ENCODE results near the gene HLF. TPM values are rescaled to one million over a fixed set of nuclear protein-coding genes. Genes with fewer than 3 reads are reported as not detected.

HLF gene
- total RNA-seq, 2 experiments from 2014 or later, result 0.67 to 1.3 TPM

DNA sequence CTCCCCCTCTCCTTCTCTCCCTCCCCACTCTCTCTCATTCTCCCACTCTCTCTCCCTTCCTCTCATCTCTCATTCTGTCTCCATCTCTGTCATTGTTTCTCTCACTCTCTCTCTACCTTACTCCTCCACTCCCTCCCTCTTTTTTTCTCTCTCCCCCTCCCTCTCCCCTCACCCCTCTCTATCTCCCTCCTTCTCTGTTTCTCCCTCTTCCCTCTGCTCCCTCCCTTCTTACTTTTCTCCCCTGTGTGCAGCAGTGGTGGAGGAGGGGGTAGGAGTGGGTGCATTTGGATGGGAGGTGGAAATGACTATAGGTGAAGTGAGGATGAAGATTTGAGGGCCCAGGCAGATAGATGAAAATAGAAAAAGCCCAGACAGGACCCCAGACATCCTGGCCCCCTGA lies 70.9 kb downstream of the HLF start:
- Mint-ChIP-seq H3K9me3 (peaks cover 11% of the 10 kb centered on the region), H3K4me3 (no peak overlapping the region), H3K36me3 (peaks cover 10% of the 10 kb centered on the region), H3K27me3 (peaks cover 22% of the 10 kb centered on the region), H3K4me1 (peaks cover 21% of the 10 kb centered on the region), H3K27ac (no peak overlapping the region)
- POLR2A ChIA-PET, result interaction anchor here (0.7 kb wide), 1 partner anchor 79 kb away, joined by 3 read pairs; no protein-coding TSS in a partner anchor
- DNase-seq (no peak), ATAC-seq (ENCODE audit: low read depth) (no peak)

- Mint-ChIP-seq H3K27me3 (peaks cover 22% of the 10 kb centered on the region), H3K36me3 (peaks cover 10% of the 10 kb centered on the region), H3K27ac (no peak overlapping the region), H3K4me3 (no peak overlapping the region), H3K4me1 (peaks cover 21% of the 10 kb centered on the region), H3K9me3 (peaks cover 11% of the 10 kb centered on the region)
- ATAC-seq (ENCODE audit: low read depth) (no peak), DNase-seq (no peak)
- POLR2A ChIA-PET, result no interaction called here
Measured at GRCh38 chr17:55336426-55336825, 71.7 kb downstream of the HLF start.

GRCh38 chr17:55340176-55340575 lies 75.4 kb downstream of the HLF start:
- Mint-ChIP-seq H3K36me3 (peaks cover 10% of the 10 kb centered on the region), H3K4me1 (peaks cover 35% of the 10 kb centered on the region), H3K27me3 (peaks cover 17% of the 10 kb centered on the region), H3K9me3 (peaks cover 10% of the 10 kb centered on the region), H3K27ac (peak overlapping the region; percentile 5), H3K4me3 (no peak overlapping the region)
- no peak for ATAC-seq (ENCODE audit: low read depth)
- POLR2A ChIA-PET, result no interaction called here
- no peak for DNase-seq

- Mint-ChIP-seq H3K36me3 (peaks cover 14% of the 10 kb centered on the region), H3K27ac (no peak overlapping the region), H3K9me3 (peaks cover 12% of the 10 kb centered on the region), H3K4me3 (no peak overlapping the region), H3K27me3 (peaks cover 17% of the 10 kb centered on the region), H3K4me1 (peaks cover 40% of the 10 kb centered on the region)
- ATAC-seq (ENCODE audit: low read depth), result no peak
- POLR2A ChIA-PET, result no interaction called here
- no peak for DNase-seq
Measured at GRCh38 chr17:55340686-55341085, 75.9 kb downstream of the HLF start.

- H3K27ac Mint-ChIP-seq, result no peak overlapping the region
- POLR2A ChIA-PET, result no interaction called here
- peaks cover 40% of the 10 kb centered on the region for H3K4me1 Mint-ChIP-seq
- no peak for ATAC-seq (ENCODE audit: low read depth)
- no peak for DNase-seq
- H3K27me3 Mint-ChIP-seq, result peaks cover 16% of the 10 kb centered on the region
- H3K36me3 Mint-ChIP-seq, result peaks cover 15% of the 10 kb centered on the region
- H3K9me3 Mint-ChIP-seq, result peaks cover 15% of the 10 kb centered on the region
- no peak overlapping the region for H3K4me3 Mint-ChIP-seq
Measured at GRCh38 chr17:55341432-55341831, 76.7 kb downstream of the HLF start.

GRCh38 chr17:55342800-55343585 lies 78.2 kb downstream of the HLF start:
- Mint-ChIP-seq H3K36me3 (peaks cover 26% of the 10 kb centered on the region), H3K4me1 (peaks cover 47% of the 10 kb centered on the region), H3K9me3 (peaks cover 13% of the 10 kb centered on the region), H3K4me3 (peak overlapping the region; percentile 65), H3K27me3 (peaks cover 11% of the 10 kb centered on the region), H3K27ac (peak overlapping the region; percentile 91)
- no peak for DNase-seq
- POLR2A ChIA-PET, result interaction anchor here (0.6 kb wide), 1 partner anchor 344 kb away, joined by 3 read pairs; no protein-coding TSS in a partner anchor
- ATAC-seq (ENCODE audit: low read depth), result no peak

- Mint-ChIP-seq H3K36me3 (peaks cover 22% of the 10 kb centered on the region), H3K4me3 (peak overlapping the region; percentile 65), H3K9me3 (peaks cover 8% of the 10 kb centered on the region), H3K27me3 (peaks cover 5% of the 10 kb centered on the region), H3K4me1 (peaks cover 55% of the 10 kb centered on the region), H3K27ac (peak overlapping the region; percentile 91)
- POLR2A ChIA-PET, result no interaction called here
- DNase-seq, result no peak
- peak; percentile 34 for ATAC-seq (ENCODE audit: low read depth)
Measured at GRCh38 chr17:55343900-55344513, 79.2 kb downstream of the HLF start.

GRCh38 chr17:55344514-55344997 lies 79.8 kb downstream of the HLF start:
- DNase-seq (no peak), ATAC-seq (ENCODE audit: low read depth) (peak; percentile 95)
- POLR2A ChIA-PET, result no interaction called here
- Mint-ChIP-seq H3K27ac (peak overlapping the region; percentile 91), H3K4me1 (peaks cover 56% of the 10 kb centered on the region), H3K36me3 (peaks cover 22% of the 10 kb centered on the region), H3K27me3 (peaks cover 3% of the 10 kb centered on the region), H3K9me3 (peaks cover 8% of the 10 kb centered on the region), H3K4me3 (peak overlapping the region; percentile 65)

GRCh38 chr17:55345132-55345531 lies 80.4 kb downstream of the HLF start:
- no peak for ATAC-seq (ENCODE audit: low read depth)
- POLR2A ChIA-PET, result no interaction called here

DNA sequence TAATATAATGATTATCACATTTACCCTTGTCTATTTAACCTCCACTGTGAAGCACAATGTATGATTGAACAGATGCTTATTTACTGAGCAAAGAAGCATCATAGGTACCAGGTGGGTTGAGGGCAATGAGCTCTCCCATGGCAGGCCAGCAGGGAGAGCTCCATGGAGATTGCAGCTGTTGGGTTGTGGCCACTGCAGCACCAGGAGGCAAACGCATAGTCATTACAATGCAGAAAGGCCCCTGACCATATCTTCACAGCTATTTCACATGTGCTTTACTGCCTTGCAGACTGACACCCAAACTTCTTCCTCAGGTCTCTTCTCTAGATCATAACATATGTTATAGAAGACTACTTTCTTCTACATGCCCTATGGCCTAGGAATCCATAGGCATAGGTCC lies 81.9 kb downstream of the HLF start:
- Mint-ChIP-seq H3K27me3 (no peaks in the 10 kb centered on the region), H3K4me3 (no peak overlapping the region), H3K4me1 (peaks cover 63% of the 10 kb centered on the region), H3K9me3 (peaks cover 8% of the 10 kb centered on the region), H3K27ac (peak overlapping the region; percentile 13), H3K36me3 (peaks cover 17% of the 10 kb centered on the region)
- POLR2A ChIA-PET, result no interaction called here
- ATAC-seq (ENCODE audit: low read depth), result no peak
- DNase-seq, result no peak

More at GRCh38 chr17:55345132-55345531, 80.4 kb downstream of the HLF start:
- Mint-ChIP-seq H3K27me3 (no peaks in the 10 kb centered on the region), H3K27ac (peak overlapping the region; percentile 91), H3K4me3 (peak overlapping the region; percentile 65), H3K4me1 (peaks cover 54% of the 10 kb centered on the region), H3K36me3 (peaks cover 18% of the 10 kb centered on the region), H3K9me3 (peaks cover 8% of the 10 kb centered on the region)
- DNase-seq, result no peak

DNA sequence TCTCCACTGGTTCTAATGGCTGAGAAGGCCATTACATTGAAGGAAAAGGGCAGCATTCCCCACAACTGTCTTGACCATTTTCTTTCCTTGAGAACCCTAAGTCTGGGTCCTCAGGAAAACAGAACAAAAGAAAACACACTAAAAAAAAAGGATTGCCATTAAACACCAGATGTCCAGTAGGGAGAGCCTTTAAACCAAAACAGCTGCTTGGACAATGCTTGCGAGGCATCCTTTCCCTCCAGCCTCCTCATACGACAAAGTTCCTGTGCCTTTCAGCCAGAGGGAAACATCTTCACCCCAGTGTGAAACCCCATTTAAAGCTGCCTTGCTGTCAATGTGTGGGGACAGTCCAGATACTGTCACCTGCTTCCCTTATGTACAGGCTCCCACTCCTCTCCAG lies 82.6 kb downstream of the HLF start:
- Mint-ChIP-seq H3K27ac (peak overlapping the region; percentile 22), H3K4me3 (no peak overlapping the region), H3K36me3 (peaks cover 17% of the 10 kb centered on the region), H3K9me3 (peaks cover 8% of the 10 kb centered on the region), H3K27me3 (no peaks in the 10 kb centered on the region), H3K4me1 (peaks cover 62% of the 10 kb centered on the region)
- POLR2A ChIA-PET, result interaction anchor here (1.2 kb wide), 1 partner anchor 70 kb away, joined by 3 read pairs; no protein-coding TSS in a partner anchor
- ATAC-seq (ENCODE audit: low read depth) (no peak), DNase-seq (no peak)

- POLR2A ChIA-PET, result interaction anchor here (1.0 kb wide), 1 partner anchor 111 kb away, joined by 3 read pairs; no protein-coding TSS in a partner anchor
- ATAC-seq (ENCODE audit: low read depth) (no peak), DNase-seq (no peak)
- peaks cover 8% of the 10 kb centered on the region for H3K9me3 Mint-ChIP-seq
- no peak overlapping the region for H3K4me3 Mint-ChIP-seq
- peaks cover 2% of the 10 kb centered on the region for H3K27me3 Mint-ChIP-seq
- peaks cover 49% of the 10 kb centered on the region for H3K4me1 Mint-ChIP-seq
- H3K36me3 Mint-ChIP-seq, result peaks cover 17% of the 10 kb centered on the region
- H3K27ac Mint-ChIP-seq, result no peak overlapping the region
Measured at GRCh38 chr17:55348749-55349354, 84.1 kb downstream of the HLF start.

DNA sequence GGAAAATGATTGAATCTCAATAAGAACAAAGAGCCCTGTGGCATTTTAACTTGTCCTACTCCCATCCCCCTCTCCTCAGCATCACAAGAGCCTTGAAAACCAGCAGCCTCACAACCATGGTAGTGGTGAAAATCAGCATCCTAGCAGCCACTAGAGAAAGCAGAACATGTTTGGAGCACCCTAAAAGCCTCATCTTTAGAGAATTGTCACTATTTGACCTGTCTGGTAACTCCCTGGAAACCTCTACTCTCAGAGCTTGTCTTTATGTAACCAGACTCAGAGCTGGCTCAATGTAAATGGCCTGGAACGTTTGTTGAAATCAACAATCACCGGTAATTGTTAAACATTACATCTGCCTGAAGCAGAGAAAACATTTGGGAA lies 86.1 kb downstream of the HLF start:
- ATAC-seq (ENCODE audit: low read depth) (peak; percentile 18), DNase-seq (no peak)
- POLR2A ChIA-PET, result no interaction called here
- Mint-ChIP-seq H3K4me1 (peaks cover 31% of the 10 kb centered on the region), H3K4me3 (no peak overlapping the region), H3K36me3 (peaks cover 14% of the 10 kb centered on the region), H3K9me3 (peaks cover 6% of the 10 kb centered on the region), H3K27me3 (peaks cover 6% of the 10 kb centered on the region), H3K27ac (peak overlapping the region; percentile 28)

All from activated naive CD8-positive, alpha-beta T cell treated with anti-CD3 and anti-CD28 coated beads, Interleukin-2, amount 10 ng/mL, durations not matched to agents 7 days and 5 days (primary cell).